SK-N-SH treated with all-trans-retinoic acid at 6 μM for 48 hours (cell line): ENCODE measurements around the gene C1GALT1C1.

ENCODE experiments used
- ATAC-seq: fragments of 200-7000 bp; cut with Tn5 transposase; 3 replicates; pipeline ENCODE4 v1.9.1; 2020; ENCODE audit warnings: mild to moderate bottlenecking, moderate library complexity
- ARNTL ChIP-seq: fragments of 450-650 bp; formaldehyde crosslinking; IDR thresholded peaks from 2 replicates; pipeline ENCODE4 v1.5.0; 2020; ENCODE audit warnings: low read depth, mild to moderate bottlenecking, moderate library complexity, borderline replicate concordance
- CSDC2 ChIP-seq: fragments of 250-450 bp; sonication (Bioruptor Pico); IDR thresholded peaks from 2 replicates; pipeline ENCODE4 v1.5.0; 2020; ENCODE audit warnings: mild to moderate bottlenecking, moderate library complexity
- ESRRG ChIP-seq: fragments of 250-450 bp; sonication (Bioruptor Pico); IDR thresholded peaks from 2 replicates; pipeline ENCODE4 v1.6.1; 2021; ENCODE audit warnings: mild to moderate bottlenecking
- GLIS3 ChIP-seq: fragments of 250-450 bp; sonication (Bioruptor Pico); IDR thresholded peaks from 2 replicates; pipeline ENCODE4 v1.5.0; 2020; ENCODE audit warnings: mild to moderate bottlenecking, moderate library complexity
- ISL1 ChIP-seq: fragments of 250-450 bp; sonication (Bioruptor Pico); IDR thresholded peaks from 2 replicates; pipeline ENCODE4 v2.1.2; 2022; ENCODE audit warnings: mild to moderate bottlenecking, moderate library complexity
- PPARA ChIP-seq: fragments of 250-450 bp; sonication (Bioruptor Pico); IDR thresholded peaks from 2 replicates; pipeline ENCODE4 v1.5.0; 2020; ENCODE audit warnings: mild to moderate bottlenecking, borderline replicate concordance
- RARB ChIP-seq: fragments of 250-450 bp; sonication (Bioruptor Pico); IDR thresholded peaks from 2 replicates; pipeline ENCODE4 v1.8.0; 2021; ENCODE audit warnings: mild to moderate bottlenecking, moderate library complexity
- SNAI2 ChIP-seq: fragments of 250-450 bp; sonication (Bioruptor Pico); IDR thresholded peaks from 2 replicates; pipeline ENCODE4 v1.5.0; 2020; ENCODE audit warnings: mild to moderate bottlenecking, moderate library complexity
- TCF4 ChIP-seq: fragments of 250-450 bp; sonication (Bioruptor Pico); IDR thresholded peaks from 2 replicates; pipeline ENCODE4 v1.8.0; 2021; ENCODE audit warnings: mild to moderate bottlenecking, moderate library complexity, borderline replicate concordance
- TOX ChIP-seq: fragments of 250-450 bp; sonication (Bioruptor Pico); IDR thresholded peaks from 2 replicates; pipeline ENCODE4 v1.8.0; 2021; ENCODE audit warnings: mild to moderate bottlenecking, moderate library complexity, borderline replicate concordance
- ZC3H10 ChIP-seq: fragments of 250-450 bp; sonication (Bioruptor Pico); IDR thresholded peaks from 2 replicates; pipeline ENCODE4 v1.5.1; 2021; ENCODE audit warnings: mild to moderate bottlenecking, moderate library complexity
- ZFP3 ChIP-seq: fragments of 250-450 bp; sonication (Bioruptor Pico); IDR thresholded peaks from 2 replicates; pipeline ENCODE4 v1.5.0; 2020; ENCODE audit warnings: mild to moderate bottlenecking, moderate library complexity
- ZFP30 ChIP-seq: fragments of 450-650 bp; formaldehyde crosslinking; IDR thresholded peaks from 2 replicates; pipeline ENCODE4 v1.5.0; 2022; ENCODE audit warnings: mild to moderate bottlenecking, moderate library complexity
- ZNF565 ChIP-seq: fragments of 450-650 bp; formaldehyde crosslinking; conservative IDR thresholded peaks from 2 replicates; pipeline ENCODE4 v1.5.0; 2020; ENCODE audit warnings: low read depth, mild to moderate bottlenecking, moderate library complexity
- ZNF70 ChIP-seq: fragments of 450-650 bp; formaldehyde crosslinking; IDR thresholded peaks from 2 replicates; pipeline ENCODE4 v1.5.0; 2020; ENCODE audit warnings: mild to moderate bottlenecking, moderate library complexity
- TF ChIP-seq, protein P1 (sequence below): fragments of 250-450 bp; sonication (Bioruptor Pico); IDR thresholded peaks from 2 replicates; pipeline ENCODE4 v1.5.1; 2021; ENCODE audit warnings: mild to moderate bottlenecking, moderate library complexity
- TF ChIP-seq, protein P2 (sequence below): fragments of 250-450 bp; sonication (Bioruptor Pico); IDR thresholded peaks from 2 replicates; pipeline ENCODE4 v1.8.0; 2021; ENCODE audit warnings: low read depth, mild to moderate bottlenecking, moderate library complexity, borderline replicate concordance
- TF ChIP-seq, protein P3 (sequence below): fragments of 250-450 bp; sonication (Bioruptor Pico); IDR thresholded peaks from 2 replicates; pipeline ENCODE4 v1.5.1; 2020; ENCODE audit warnings: low read depth, mild to moderate bottlenecking, moderate library complexity
- TF ChIP-seq, protein P4 (sequence below): fragments of 250-450 bp; sonication (Bioruptor Pico); IDR thresholded peaks from 2 replicates; pipeline ENCODE4 v1.8.0; 2020; ENCODE audit warnings: mild to moderate bottlenecking, moderate library complexity, borderline replicate concordance
- TF ChIP-seq, protein P5 (sequence below): fragments of 250-450 bp; sonication (Bioruptor Pico); IDR thresholded peaks from 2 replicates; pipeline ENCODE4 v1.5.0; 2020; ENCODE audit warnings: mild to moderate bottlenecking, moderate library complexity

The C1GALT1C1 gene

DNA sequence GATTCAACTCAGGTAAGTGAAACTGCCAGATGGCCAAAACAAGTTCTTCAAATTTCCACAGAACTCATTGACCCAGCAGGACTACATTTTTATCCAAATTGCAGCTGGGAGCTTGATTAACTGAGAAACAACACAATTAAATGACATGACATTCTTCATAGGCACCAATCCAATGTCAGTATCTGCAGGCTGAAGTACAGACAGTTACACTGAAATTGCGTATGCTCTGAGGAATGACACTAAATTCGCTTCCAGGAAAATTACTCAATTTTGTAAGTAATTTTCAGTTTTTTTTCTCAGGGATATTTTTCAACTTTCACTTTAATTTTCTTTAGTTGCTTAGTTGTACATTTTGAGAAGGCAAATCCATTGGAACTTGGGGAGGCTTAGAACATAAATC, 4.5 kb downstream of the C1GALT1C1 start (continued):
- TF ChIP-seq, protein P1, sequence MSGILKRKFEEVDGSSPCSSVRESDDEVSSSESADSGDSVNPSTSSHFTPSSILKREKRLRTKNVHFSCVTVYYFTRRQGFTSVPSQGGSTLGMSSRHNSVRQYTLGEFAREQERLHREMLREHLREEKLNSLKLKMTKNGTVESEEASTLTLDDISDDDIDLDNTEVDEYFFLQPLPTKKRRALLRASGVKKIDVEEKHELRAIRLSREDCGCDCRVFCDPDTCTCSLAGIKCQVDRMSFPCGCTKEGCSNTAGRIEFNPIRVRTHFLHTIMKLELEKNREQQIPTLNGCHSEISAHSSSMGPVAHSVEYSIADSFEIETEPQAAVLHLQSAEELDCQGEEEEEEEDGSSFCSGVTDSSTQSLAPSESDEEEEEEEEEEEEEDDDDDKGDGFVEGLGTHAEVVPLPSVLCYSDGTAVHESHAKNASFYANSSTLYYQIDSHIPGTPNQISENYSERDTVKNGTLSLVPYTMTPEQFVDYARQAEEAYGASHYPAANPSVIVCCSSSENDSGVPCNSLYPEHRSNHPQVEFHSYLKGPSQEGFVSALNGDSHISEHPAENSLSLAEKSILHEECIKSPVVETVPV (CRISPR knock-in tag), result no peak
- TF ChIP-seq PPARA (CRISPR knock-in tag) (no peak), ZFP30 (CRISPR knock-in tag) (no peak), ZNF70 (no peak), TCF4 (CRISPR knock-in tag) (no peak)
- TF ChIP-seq, all 23 proteins: peak for 0

DNA sequence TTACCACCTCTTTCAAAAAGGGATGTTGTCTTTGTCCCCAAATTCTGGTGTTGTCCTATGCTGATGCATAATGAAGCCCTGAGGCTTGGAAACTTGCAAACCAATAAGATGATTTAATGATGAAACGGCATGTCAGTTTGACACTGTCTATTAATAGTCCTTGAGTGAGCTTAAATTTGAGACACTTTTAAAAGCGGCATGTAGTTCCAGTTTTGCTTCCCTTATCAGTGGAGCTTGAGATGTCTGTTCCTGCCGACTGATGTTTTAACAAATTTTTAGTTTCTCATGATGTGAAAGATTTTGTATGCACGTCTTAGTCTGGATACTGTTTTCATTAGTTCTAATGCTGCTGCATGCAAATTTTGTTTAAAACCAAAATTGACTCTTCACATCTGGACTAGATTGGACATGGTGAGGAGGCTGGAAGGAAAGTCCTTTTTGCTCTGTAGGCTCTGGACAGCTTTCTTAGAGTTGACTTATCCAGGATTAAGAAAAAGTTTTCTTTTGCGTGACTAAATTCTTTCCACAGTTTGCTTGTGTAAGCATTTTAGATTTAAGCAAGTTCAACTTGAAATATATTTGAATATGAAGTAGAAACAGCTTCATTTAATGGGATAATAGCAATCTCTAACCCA, 11.7 kb downstream of the C1GALT1C1 start:
- ATAC-seq, result no peak
- TF ChIP-seq, protein P2, sequence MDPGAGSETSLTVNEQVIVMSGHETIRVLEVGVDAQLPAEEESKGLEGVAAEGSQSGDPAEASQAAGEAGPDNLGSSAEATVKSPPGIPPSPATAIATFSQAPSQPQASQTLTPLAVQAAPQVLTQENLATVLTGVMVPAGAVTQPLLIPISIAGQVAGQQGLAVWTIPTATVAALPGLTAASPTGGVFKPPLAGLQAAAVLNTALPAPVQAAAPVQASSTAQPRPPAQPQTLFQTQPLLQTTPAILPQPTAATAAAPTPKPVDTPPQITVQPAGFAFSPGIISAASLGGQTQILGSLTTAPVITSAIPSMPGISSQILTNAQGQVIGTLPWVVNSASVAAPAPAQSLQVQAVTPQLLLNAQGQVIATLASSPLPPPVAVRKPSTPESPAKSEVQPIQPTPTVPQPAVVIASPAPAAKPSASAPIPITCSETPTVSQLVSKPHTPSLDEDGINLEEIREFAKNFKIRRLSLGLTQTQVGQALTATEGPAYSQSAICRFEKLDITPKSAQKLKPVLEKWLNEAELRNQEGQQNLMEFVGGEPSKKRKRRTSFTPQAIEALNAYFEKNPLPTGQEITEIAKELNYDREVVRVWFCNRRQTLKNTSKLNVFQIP (CRISPR knock-in tag), result no peak
- TF ChIP-seq, protein P3, sequence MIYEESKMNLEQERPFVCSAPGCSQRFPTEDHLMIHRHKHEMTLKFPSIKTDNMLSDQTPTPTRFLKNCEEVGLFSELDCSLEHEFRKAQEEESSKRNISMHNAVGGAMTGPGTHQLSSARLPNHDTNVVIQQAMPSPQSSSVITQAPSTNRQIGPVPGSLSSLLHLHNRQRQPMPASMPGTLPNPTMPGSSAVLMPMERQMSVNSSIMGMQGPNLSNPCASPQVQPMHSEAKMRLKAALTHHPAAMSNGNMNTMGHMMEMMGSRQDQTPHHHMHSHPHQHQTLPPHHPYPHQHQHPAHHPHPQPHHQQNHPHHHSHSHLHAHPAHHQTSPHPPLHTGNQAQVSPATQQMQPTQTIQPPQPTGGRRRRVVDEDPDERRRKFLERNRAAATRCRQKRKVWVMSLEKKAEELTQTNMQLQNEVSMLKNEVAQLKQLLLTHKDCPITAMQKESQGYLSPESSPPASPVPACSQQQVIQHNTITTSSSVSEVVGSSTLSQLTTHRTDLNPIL (CRISPR knock-in tag), result no peak
- TF ChIP-seq ZFP30 (CRISPR knock-in tag) (no peak), PPARA (CRISPR knock-in tag) (no peak), GLIS3 (CRISPR knock-in tag) (no peak)

DNA sequence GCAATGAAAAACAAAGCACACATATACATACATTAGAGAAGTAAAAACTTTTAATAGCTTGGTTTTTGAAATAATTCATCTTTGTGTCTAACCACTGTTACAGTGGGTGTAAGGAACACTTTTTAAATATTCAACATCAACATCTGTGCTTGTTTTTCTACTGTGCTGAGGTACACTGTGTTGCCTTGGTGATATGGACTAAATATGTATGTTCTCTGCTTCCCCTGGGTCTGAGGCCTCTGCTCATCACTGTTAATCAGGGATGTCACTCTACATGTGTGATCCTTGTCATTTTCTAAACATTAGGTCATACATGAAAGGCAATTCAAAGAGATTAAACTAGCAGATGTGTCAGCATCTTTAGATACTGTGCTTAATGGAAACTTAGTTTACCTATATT, 15.0 kb downstream of the C1GALT1C1 start:
- no peak for TF ChIP-seq ZFP30 (CRISPR knock-in tag)
- TF ChIP-seq ARNTL, result no peak
- TF ChIP-seq ZFP3 (CRISPR knock-in tag), result no peak
- TF ChIP-seq CSDC2, result no peak
- TF ChIP-seq TOX (CRISPR knock-in tag), result no peak
- no peak for TF ChIP-seq ESRRG (CRISPR knock-in tag)
- TF ChIP-seq, protein P4, sequence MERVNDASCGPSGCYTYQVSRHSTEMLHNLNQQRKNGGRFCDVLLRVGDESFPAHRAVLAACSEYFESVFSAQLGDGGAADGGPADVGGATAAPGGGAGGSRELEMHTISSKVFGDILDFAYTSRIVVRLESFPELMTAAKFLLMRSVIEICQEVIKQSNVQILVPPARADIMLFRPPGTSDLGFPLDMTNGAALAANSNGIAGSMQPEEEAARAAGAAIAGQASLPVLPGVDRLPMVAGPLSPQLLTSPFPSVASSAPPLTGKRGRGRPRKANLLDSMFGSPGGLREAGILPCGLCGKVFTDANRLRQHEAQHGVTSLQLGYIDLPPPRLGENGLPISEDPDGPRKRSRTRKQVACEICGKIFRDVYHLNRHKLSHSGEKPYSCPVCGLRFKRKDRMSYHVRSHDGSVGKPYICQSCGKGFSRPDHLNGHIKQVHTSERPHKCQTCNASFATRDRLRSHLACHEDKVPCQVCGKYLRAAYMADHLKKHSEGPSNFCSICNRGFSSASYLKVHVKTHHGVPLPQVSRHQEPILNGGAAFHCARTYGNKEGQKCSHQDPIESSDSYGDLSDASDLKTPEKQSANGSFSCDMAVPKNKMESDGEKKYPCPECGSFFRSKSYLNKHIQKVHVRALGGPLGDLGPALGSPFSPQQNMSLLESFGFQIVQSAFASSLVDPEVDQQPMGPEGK (CRISPR knock-in tag), result no peak
- TF ChIP-seq, protein P2 (CRISPR knock-in tag), result no peak
- TF ChIP-seq RARB, result no peak
- no peak for TF ChIP-seq ZNF70
- TF ChIP-seq, protein P1 (CRISPR knock-in tag), result no peak
- TF ChIP-seq ZNF565 (CRISPR knock-in tag), result no peak
- TF ChIP-seq, protein P5, sequence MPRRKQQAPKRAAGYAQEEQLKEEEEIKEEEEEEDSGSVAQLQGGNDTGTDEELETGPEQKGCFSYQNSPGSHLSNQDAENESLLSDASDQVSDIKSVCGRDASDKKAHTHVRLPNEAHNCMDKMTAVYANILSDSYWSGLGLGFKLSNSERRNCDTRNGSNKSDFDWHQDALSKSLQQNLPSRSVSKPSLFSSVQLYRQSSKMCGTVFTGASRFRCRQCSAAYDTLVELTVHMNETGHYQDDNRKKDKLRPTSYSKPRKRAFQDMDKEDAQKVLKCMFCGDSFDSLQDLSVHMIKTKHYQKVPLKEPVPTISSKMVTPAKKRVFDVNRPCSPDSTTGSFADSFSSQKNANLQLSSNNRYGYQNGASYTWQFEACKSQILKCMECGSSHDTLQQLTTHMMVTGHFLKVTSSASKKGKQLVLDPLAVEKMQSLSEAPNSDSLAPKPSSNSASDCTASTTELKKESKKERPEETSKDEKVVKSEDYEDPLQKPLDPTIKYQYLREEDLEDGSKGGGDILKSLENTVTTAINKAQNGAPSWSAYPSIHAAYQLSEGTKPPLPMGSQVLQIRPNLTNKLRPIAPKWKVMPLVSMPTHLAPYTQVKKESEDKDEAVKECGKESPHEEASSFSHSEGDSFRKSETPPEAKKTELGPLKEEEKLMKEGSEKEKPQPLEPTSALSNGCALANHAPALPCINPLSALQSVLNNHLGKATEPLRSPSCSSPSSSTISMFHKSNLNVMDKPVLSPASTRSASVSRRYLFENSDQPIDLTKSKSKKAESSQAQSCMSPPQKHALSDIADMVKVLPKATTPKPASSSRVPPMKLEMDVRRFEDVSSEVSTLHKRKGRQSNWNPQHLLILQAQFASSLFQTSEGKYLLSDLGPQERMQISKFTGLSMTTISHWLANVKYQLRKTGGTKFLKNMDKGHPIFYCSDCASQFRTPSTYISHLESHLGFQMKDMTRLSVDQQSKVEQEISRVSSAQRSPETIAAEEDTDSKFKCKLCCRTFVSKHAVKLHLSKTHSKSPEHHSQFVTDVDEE, result no peak
- TF ChIP-seq TCF4 (CRISPR knock-in tag), result no peak
- no peak for TF ChIP-seq ISL1 (CRISPR knock-in tag)
- TF ChIP-seq ZC3H10 (CRISPR knock-in tag), result no peak
- TF ChIP-seq SNAI2 (CRISPR knock-in tag), result no peak
- TF ChIP-seq, protein P3 (CRISPR knock-in tag), result no peak
- TF ChIP-seq, all 23 proteins: peak for 0
- no peak for ATAC-seq
